GM21723 (cell line): ENCODE data around the gene PLD6.
"Not testable (repeated sequence)": the region's sequence is repeated elsewhere in the genome, so short reads cannot be mapped to it uniquely, and the experiment has no call there.

Source experiments
- ATAC-seq: cut with Tn5 transposase; IDR thresholded peaks from one replicate; pipeline ENCODE4 v1.9.1; 2021; ENCODE audit warnings: mild to moderate bottlenecking, moderate library complexity; ENCODE audit not compliant: unreplicated experiment

The PLD6 gene

GRCh38 chr17:17179371-17179827 is 26.7 kb downstream of the PLD6 start:
- ATAC-seq = peak; percentile 43

- ATAC-seq = no peak
Observed at GRCh38 chr17:17177176-17177575, 29.0 kb downstream of the PLD6 start.

- no peak for ATAC-seq
Observed at GRCh38 chr17:17176341-17176740, 29.8 kb downstream of the PLD6 start.

- ATAC-seq = no peak
Observed at GRCh38 chr17:17175917-17176316, 30.2 kb downstream of the PLD6 start.

- ATAC-seq = no peak
Observed at GRCh38 chr17:17175340-17175739, 30.8 kb downstream of the PLD6 start.

GRCh38 chr17:17173921-17174320 is 32.2 kb downstream of the PLD6 start:
- ATAC-seq = no peak

- ATAC-seq = no peak
Observed at GRCh38 chr17:17172990-17173389, 33.1 kb downstream of the PLD6 start.

GRCh38 chr17:17172001-17172939 is 33.9 kb downstream of the PLD6 start:
- ATAC-seq = no peak

GRCh38 chr17:17171186-17171585 is 34.9 kb downstream of the PLD6 start:
- no peak for ATAC-seq

- ATAC-seq = no peak
Observed at GRCh38 chr17:17170346-17170985, 35.7 kb downstream of the PLD6 start.

GRCh38 chr17:17169396-17169795 is 36.7 kb downstream of the PLD6 start:
- ATAC-seq = no peak

GRCh38 chr17:17168401-17168800 is 37.7 kb downstream of the PLD6 start:
- ATAC-seq = no peak

- ATAC-seq = no peak
Observed at GRCh38 chr17:17167986-17168385, 38.1 kb downstream of the PLD6 start.

GRCh38 chr17:17167356-17167755 is 38.8 kb downstream of the PLD6 start:
- no peak for ATAC-seq

- ATAC-seq = no peak
Observed at GRCh38 chr17:17166446-17166845, 39.7 kb downstream of the PLD6 start.

GRCh38 chr17:17165666-17166308 is 40.3 kb downstream of the PLD6 start:
- ATAC-seq = no peak

- no peak for ATAC-seq
Observed at GRCh38 chr17:17164676-17165075, 41.5 kb downstream of the PLD6 start.

- no peak for ATAC-seq
Observed at GRCh38 chr17:17164156-17164555, 42.0 kb downstream of the PLD6 start.

GRCh38 chr17:17161759-17162158 is 44.4 kb downstream of the PLD6 start:
- no peak for ATAC-seq

GRCh38 chr17:17161121-17161520 is 45.0 kb downstream of the PLD6 start:
- no peak for ATAC-seq

- ATAC-seq = no peak
Observed at GRCh38 chr17:17159571-17159970, 46.6 kb downstream of the PLD6 start.

- not testable (repeated sequence) for ATAC-seq
Observed at GRCh38 chr17:17158506-17158905, 47.6 kb downstream of the PLD6 start.
